ENCODE results near the gene MAN1A2. TPM values are rescaled to one million over a fixed set of nuclear protein-coding genes. Genes with fewer than 3 reads are reported as not detected.

MAN1A2 gene
- total RNA-seq, 1 donor, result 43.7 TPM

DNA sequence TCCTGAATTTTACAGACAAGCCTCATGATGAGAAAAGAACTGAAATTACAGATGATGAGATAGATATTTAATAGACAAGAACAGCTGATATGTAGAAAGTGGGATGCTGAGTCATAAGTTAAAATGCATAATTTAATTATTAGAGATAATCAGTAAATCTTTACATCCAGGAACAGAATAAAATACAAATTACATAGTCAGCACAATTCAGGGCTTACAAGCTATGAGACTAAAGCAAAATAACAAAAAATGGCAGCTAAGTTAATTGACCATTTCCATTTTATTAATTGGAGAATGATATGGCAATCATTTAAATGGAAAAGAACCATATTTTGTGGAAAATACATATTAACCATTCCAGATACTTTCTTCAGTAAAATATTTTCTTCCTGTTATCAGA lies 40.2 kb upstream of the MAN1A2 start:
- no peak for DNase-seq (ENCODE audit: low read depth)
- H3K4me3 ChIP-seq (ENCODE audit: low read depth, low read length), result no peak overlapping the region
- TF ChIP-seq, protein P1, sequence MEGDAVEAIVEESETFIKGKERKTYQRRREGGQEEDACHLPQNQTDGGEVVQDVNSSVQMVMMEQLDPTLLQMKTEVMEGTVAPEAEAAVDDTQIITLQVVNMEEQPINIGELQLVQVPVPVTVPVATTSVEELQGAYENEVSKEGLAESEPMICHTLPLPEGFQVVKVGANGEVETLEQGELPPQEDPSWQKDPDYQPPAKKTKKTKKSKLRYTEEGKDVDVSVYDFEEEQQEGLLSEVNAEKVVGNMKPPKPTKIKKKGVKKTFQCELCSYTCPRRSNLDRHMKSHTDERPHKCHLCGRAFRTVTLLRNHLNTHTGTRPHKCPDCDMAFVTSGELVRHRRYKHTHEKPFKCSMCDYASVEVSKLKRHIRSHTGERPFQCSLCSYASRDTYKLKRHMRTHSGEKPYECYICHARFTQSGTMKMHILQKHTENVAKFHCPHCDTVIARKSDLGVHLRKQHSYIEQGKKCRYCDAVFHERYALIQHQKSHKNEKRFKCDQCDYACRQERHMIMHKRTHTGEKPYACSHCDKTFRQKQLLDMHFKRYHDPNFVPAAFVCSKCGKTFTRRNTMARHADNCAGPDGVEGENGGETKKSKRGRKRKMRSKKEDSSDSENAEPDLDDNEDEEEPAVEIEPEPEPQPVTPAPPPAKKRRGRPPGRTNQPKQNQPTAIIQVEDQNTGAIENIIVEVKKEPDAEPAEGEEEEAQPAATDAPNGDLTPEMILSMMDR (IDR thresholded peaks at IDR 0.05; ENCODE audit: insufficient read depth, low read length), result no peak

GRCh38 chr1:117335376-117336086 lies 31.7 kb upstream of the MAN1A2 start:
- TF ChIP-seq, protein P1 (IDR thresholded peaks at IDR 0.05; ENCODE audit: insufficient read depth, low read length), result no peak
- no peak overlapping the region for H3K4me3 ChIP-seq (ENCODE audit: low read depth, low read length)
- DNase-seq (ENCODE audit: low read depth), result no peak

DNA sequence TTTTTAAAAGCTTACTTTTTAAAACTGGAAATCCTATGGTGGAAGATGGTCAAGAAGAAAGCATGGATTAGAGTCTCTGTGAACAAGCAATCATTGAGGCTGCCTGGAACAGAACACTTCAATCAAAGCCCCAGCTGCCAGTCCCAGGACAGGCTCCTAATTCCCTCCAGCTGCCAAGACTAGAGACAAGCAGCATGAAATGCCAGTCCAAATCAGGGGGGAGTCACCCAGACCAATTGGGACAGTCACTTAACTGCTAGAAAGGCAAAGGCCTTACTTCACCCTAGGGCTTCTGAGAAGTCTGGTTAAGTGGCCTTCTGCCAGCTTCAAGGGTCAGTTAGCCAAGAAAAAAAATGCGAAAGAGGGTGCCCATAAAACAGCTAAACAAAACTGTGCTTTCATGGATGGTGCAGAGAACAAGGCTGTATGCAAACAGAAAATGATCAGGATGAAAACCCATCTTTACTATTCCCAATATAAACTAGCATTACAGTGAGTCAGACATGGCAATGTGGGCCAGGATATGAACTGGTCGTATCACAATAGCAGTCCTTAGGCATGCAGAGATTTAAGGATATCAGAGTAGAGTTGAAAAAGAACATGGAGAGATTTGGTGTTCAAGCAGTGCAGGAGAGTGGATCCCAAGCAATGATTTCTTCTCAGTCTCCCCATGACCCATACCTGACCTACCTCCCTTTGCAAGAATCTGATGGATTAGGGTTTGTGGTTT lies 31.0 kb upstream of the MAN1A2 start:
- no peak for DNase-seq (ENCODE audit: low read depth)
- TF ChIP-seq, protein P1 (IDR thresholded peaks at IDR 0.05; ENCODE audit: insufficient read depth, low read length), result no peak
- no peak overlapping the region for H3K4me3 ChIP-seq (ENCODE audit: low read depth, low read length)

GRCh38 chr1:117339866-117340700 lies 27.2 kb upstream of the MAN1A2 start:
- TF ChIP-seq, protein P1 (IDR thresholded peaks at IDR 0.05; ENCODE audit: insufficient read depth, low read length), result no peak
- H3K4me3 ChIP-seq (ENCODE audit: low read depth, low read length), result no peak overlapping the region
- DNase-seq (ENCODE audit: low read depth), result peak; percentile 26

DNA sequence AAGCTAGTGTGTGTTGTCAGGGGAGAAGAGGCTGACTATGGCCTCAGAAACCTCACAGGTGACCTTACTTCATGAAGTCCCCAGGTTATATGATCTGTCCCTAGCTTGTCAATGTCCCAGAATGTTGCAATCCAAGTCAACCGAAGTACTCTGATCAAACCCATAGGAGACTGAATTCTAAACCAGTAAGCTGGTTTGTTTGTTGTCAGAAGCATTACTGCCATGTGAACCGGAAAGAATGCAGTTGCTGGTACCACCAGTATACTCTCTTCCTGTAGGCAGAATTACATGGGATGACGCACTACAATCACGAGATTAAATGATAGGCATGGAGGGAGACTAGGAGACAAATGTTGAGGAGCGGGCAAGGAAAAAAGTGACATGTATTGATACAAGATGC lies 26.1 kb upstream of the MAN1A2 start:
- DNase-seq (ENCODE audit: low read depth), result no peak
- TF ChIP-seq, protein P1 (IDR thresholded peaks at IDR 0.05; ENCODE audit: insufficient read depth, low read length), result no peak
- H3K4me3 ChIP-seq (ENCODE audit: low read depth, low read length), result no peak overlapping the region

- TF ChIP-seq, protein P1 (IDR thresholded peaks at IDR 0.05; ENCODE audit: insufficient read depth, low read length), result no peak
- DNase-seq (ENCODE audit: low read depth), result no peak
- no peak overlapping the region for H3K4me3 ChIP-seq (ENCODE audit: low read depth, low read length)
These were observed 24.9 kb upstream of the MAN1A2 start for GRCh38 chr1:117342397-117342796.

Data from fibroblast of the aortic adventitia (primary cell).